ENCODE measurements around the gene PRKG1.

PRKG1 gene

GRCh38 chr10:52221923-52222322 is 1147.6 kb downstream of the PRKG1 start:
- TF ChIP-seq RAD21 (IDR thresholded peaks at IDR 0.05; ENCODE audit: low read depth) (no peak), FOXM1 (IDR thresholded peaks at IDR 0.05; ENCODE audit: borderline replicate concordance, low read depth) (no peak), YY1 (IDR thresholded peaks at IDR 0.05; ENCODE audit: low read depth) (no peak), TAF1 (IDR thresholded peaks at IDR 0.05; ENCODE audit: low read depth) (no peak), EGR1 (IDR thresholded peaks at IDR 0.05) (no peak), EP300 (IDR thresholded peaks at IDR 0.05; ENCODE audit: borderline replicate concordance) (no peak), ZBTB7A (IDR thresholded peaks at IDR 0.05; ENCODE audit: low read depth) (no peak), CREB1 (IDR thresholded peaks at IDR 0.05; ENCODE audit: low read depth) (no peak), CEBPB (IDR thresholded peaks at IDR 0.05) (no peak), REST (IDR thresholded peaks at IDR 0.05; ENCODE audit: low read depth) (no peak), USF1 (IDR thresholded peaks at IDR 0.05) (no peak)

DNA sequence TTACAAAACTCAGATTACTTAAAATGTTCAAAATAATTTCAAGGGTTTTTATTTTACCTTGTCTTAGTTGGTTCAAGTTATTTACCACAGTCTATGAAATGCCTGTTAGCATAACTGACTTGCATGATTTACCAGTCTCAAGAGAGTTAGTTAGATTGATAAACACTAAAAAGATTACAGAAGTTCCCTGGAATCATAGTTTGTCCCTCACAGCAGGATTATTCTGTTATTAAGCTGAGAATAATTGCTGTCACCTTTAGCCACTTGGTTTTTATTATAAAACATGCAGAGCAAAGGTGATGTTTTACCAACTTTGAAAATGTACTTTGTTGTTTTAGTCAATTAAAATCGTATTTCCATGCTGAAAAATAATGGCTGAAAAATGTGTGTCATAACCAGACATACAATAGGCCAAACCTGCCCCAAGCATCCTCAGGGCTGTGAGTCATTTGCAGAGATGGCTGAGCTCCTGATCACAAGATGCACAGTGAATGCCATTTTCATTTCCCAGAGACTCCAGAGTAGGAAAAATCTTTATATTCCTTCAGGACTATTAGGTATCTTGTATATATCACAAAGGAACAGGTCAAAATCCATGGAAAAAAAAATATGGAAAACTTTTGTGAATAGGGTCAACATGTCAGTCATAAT is 1152.0 kb downstream of the PRKG1 start:
- TF ChIP-seq ZBTB7A (IDR thresholded peaks at IDR 0.05; ENCODE audit: low read depth) (no peak), REST (IDR thresholded peaks at IDR 0.05; ENCODE audit: low read depth) (no peak)

GRCh38 chr10:52228556-52228955 is 1154.3 kb downstream of the PRKG1 start:
- no peak for TF ChIP-seq REST (IDR thresholded peaks at IDR 0.05; ENCODE audit: low read depth)

- TF ChIP-seq MAX (IDR thresholded peaks at IDR 0.05) (no peak), USF1 (IDR thresholded peaks at IDR 0.05) (no peak), TEAD4 (IDR thresholded peaks at IDR 0.05) (no peak), TAF1 (IDR thresholded peaks at IDR 0.05; ENCODE audit: low read depth) (no peak), CEBPB (IDR thresholded peaks at IDR 0.05) (no peak), CREB1 (IDR thresholded peaks at IDR 0.05; ENCODE audit: low read depth) (no peak), RAD21 (IDR thresholded peaks at IDR 0.05; ENCODE audit: low read depth) (no peak), EGR1 (IDR thresholded peaks at IDR 0.05) (no peak), EP300 (IDR thresholded peaks at IDR 0.05; ENCODE audit: borderline replicate concordance) (no peak), REST (IDR thresholded peaks at IDR 0.05; ENCODE audit: low read depth) (no peak), TCF12 (IDR thresholded peaks at IDR 0.05; ENCODE audit: low read depth) (no peak), YY1 (IDR thresholded peaks at IDR 0.05; ENCODE audit: low read depth) (no peak), ZBTB7A (IDR thresholded peaks at IDR 0.05; ENCODE audit: low read depth) (no peak), NFIC (IDR thresholded peaks at IDR 0.05) (no peak), FOXM1 (IDR thresholded peaks at IDR 0.05; ENCODE audit: borderline replicate concordance, low read depth) (no peak)
These were observed 1155.1 kb downstream of the PRKG1 start for GRCh38 chr10:52229291-52229931.

Data from Ishikawa (cell line).